ENCODE measurements around the gene SMC6. TPM values are rescaled to one million over a fixed set of nuclear protein-coding genes. Genes with fewer than 3 reads are reported as not detected.

The SMC6 gene
- total RNA-seq, 1 experiment from 2014 or later, result 44.2 TPM

GRCh38 chr2:17749753-17750438, 3.7 kb downstream of the SMC6 start:
- H3K79me2 ChIP-seq (ENCODE audit: low read length), result peaks cover 66% of the 10 kb centered on the region
- H3K4me3 ChIP-seq (ENCODE audit: low read length), result peak overlapping the region; percentile 4; the same call in 1 of the 2 replicates
- no peak for DNase-seq
- peak overlapping the region; percentile 58 for H3K4me2 ChIP-seq (ENCODE audit: low read depth, low read length, poor library complexity, severe bottlenecking)
- H3K27ac ChIP-seq (ENCODE audit: low read length), result peak overlapping the region; percentile 49
- no peaks in the 10 kb centered on the region for H3K9me2 ChIP-seq (replicated peaks; ENCODE audit: insufficient read depth, low read length)
- H4K20me1 ChIP-seq (ENCODE audit: insufficient read depth, low read depth, low read length), result peaks cover 9% of the 10 kb centered on the region
- H3K9me3 ChIP-seq (ENCODE audit: low read length), result no peaks in the 10 kb centered on the region
- H3K9ac ChIP-seq (ENCODE audit: low read length), result peak overlapping the region; percentile 32; the same call in 1 of the 2 replicates
- peaks cover 11% of the 10 kb centered on the region; the same call in 1 of the 2 replicates for H3K36me3 ChIP-seq (ENCODE audit: insufficient read depth, low read length)
- H3K4me1 ChIP-seq (ENCODE audit: low read length), result peaks cover 33% of the 10 kb centered on the region
- 0 out of 2 replicates have a peak overlapping the region, but pooled peaks have one; percentile 8 for H2AFZ ChIP-seq (ENCODE audit: low read length)
- H3K27me3 ChIP-seq (ENCODE audit: low read length), result no peaks in the 10 kb centered on the region

- no peak overlapping the region for H3K4me2 ChIP-seq (ENCODE audit: low read depth, low read length, poor library complexity, severe bottlenecking)
- H2AFZ ChIP-seq (ENCODE audit: low read length), result no peak overlapping the region
- H3K27ac ChIP-seq (ENCODE audit: low read length), result no peak overlapping the region
- no peaks in the 10 kb centered on the region for H3K9me3 ChIP-seq (ENCODE audit: low read length)
- H3K4me1 ChIP-seq (ENCODE audit: low read length), result peaks cover 31% of the 10 kb centered on the region
- H4K20me1 ChIP-seq (ENCODE audit: insufficient read depth, low read depth, low read length), result no peaks in the 10 kb centered on the region
- peaks cover 55% of the 10 kb centered on the region for H3K79me2 ChIP-seq (ENCODE audit: low read length)
- H3K9me2 ChIP-seq (replicated peaks; ENCODE audit: insufficient read depth, low read length), result no peaks in the 10 kb centered on the region
- H3K27me3 ChIP-seq (ENCODE audit: low read length), result no peaks in the 10 kb centered on the region
- DNase-seq, result no peak
- no peak overlapping the region for H3K4me3 ChIP-seq (ENCODE audit: low read length)
- H3K36me3 ChIP-seq (ENCODE audit: insufficient read depth, low read length), result peaks cover 6% of the 10 kb centered on the region; the same call in 1 of the 2 replicates
- no peak overlapping the region for H3K9ac ChIP-seq (ENCODE audit: low read length)
Observed at GRCh38 chr2:17748745-17749144, 4.9 kb downstream of the SMC6 start.

DNA sequence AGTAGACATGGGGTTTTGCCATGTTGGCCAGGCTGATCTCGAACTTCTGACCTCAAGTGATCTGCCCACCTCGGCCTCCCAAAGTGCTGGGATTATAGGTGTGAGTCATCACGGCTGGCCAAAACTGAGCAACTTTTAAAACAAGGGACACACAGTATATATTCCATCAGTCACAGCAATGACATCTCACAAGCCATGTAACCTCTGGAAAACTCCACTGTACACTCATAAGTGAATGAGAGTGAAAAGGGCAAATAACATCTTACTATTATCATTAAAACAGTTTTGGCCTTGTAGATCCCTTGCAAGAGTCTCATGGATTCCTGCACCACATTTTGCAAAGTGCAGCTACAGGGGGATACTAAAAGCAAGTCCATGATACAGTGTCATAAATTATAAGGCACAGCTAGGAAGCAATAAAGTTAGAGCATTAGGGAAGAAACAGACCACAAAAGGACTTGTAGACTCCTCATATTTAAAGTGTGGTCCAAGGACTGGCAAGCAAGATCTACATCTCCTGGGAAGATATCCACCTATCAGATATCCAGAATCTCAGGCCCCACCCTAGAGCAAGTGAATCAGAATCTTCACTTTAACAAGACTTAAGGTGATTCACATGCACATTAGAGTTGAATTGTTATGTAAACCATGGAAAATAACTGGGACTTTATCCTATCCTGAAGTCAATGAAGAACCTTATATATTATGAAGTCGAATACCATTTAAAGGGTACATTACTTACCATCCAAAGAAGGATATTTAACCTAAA, 5.7 kb downstream of the SMC6 start:
- DNase-seq, result no peak
- H2AFZ ChIP-seq (ENCODE audit: low read length), result no peak overlapping the region
- H3K4me3 ChIP-seq (ENCODE audit: low read length), result no peak overlapping the region
- no peaks in the 10 kb centered on the region for H3K27me3 ChIP-seq (ENCODE audit: low read length)
- peaks cover 52% of the 10 kb centered on the region for H3K79me2 ChIP-seq (ENCODE audit: low read length)
- peaks cover 6% of the 10 kb centered on the region; the same call in 1 of the 2 replicates for H3K36me3 ChIP-seq (ENCODE audit: insufficient read depth, low read length)
- H3K4me2 ChIP-seq (ENCODE audit: low read depth, low read length, poor library complexity, severe bottlenecking), result no peak overlapping the region
- H3K27ac ChIP-seq (ENCODE audit: low read length), result no peak overlapping the region
- H3K4me1 ChIP-seq (ENCODE audit: low read length), result peaks cover 31% of the 10 kb centered on the region
- H3K9ac ChIP-seq (ENCODE audit: low read length), result no peak overlapping the region
- no peaks in the 10 kb centered on the region for H3K9me2 ChIP-seq (replicated peaks; ENCODE audit: insufficient read depth, low read length)
- no peaks in the 10 kb centered on the region for H3K9me3 ChIP-seq (ENCODE audit: low read length)
- H4K20me1 ChIP-seq (ENCODE audit: insufficient read depth, low read depth, low read length), result no peaks in the 10 kb centered on the region

- H3K4me3 ChIP-seq (ENCODE audit: low read length), result no peak overlapping the region
- H4K20me1 ChIP-seq (ENCODE audit: insufficient read depth, low read depth, low read length), result no peaks in the 10 kb centered on the region
- peaks cover 29% of the 10 kb centered on the region; the same call in 1 of the 2 replicates for H3K36me3 ChIP-seq (ENCODE audit: insufficient read depth, low read length)
- no peak overlapping the region for H2AFZ ChIP-seq (ENCODE audit: low read length)
- no peak overlapping the region for H3K27ac ChIP-seq (ENCODE audit: low read length)
- H3K4me1 ChIP-seq (ENCODE audit: low read length), result no peaks in the 10 kb centered on the region
- H3K79me2 ChIP-seq (ENCODE audit: low read length), result peaks cover 2% of the 10 kb centered on the region; the same call in 1 of the 2 replicates
- DNase-seq, result no peak
- no peaks in the 10 kb centered on the region for H3K27me3 ChIP-seq (ENCODE audit: low read length)
- H3K9me2 ChIP-seq (replicated peaks; ENCODE audit: insufficient read depth, low read length), result no peaks in the 10 kb centered on the region
- H3K9ac ChIP-seq (ENCODE audit: low read length), result no peak overlapping the region
- no peaks in the 10 kb centered on the region for H3K9me3 ChIP-seq (ENCODE audit: low read length)
- H3K4me2 ChIP-seq (ENCODE audit: low read depth, low read length, poor library complexity, severe bottlenecking), result no peak overlapping the region
Observed at GRCh38 chr2:17740203-17740602, 13.4 kb downstream of the SMC6 start.

DNA sequence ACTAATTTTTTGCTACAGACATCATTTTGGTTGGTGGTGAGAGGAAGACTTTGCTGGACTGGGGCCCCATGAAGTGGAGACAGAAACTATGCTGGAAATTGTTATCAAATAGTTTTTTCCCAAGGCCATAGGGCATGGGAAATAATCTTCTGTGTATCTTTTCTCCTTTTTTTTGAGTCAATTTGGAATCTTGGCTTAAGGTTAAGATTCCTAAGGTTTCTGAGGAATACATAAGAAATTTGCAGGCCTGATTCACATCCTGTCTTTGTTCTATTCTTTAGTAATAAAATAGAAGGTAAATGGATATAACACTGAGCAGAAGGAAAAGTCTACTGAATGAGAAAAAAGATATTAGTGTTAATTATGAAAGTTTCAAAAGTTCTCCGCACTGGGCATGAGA, 16.6 kb downstream of the SMC6 start:
- Histone ChIP-seq H3K4me1 (ENCODE audit: low read length) (peaks cover 16% of the 10 kb centered on the region), H3K9me2 (replicated peaks; ENCODE audit: insufficient read depth, low read length) (no peaks in the 10 kb centered on the region), H2AFZ (ENCODE audit: low read length) (no peak overlapping the region), H3K4me2 (ENCODE audit: low read depth, low read length, poor library complexity, severe bottlenecking) (no peak overlapping the region), H4K20me1 (ENCODE audit: insufficient read depth, low read depth, low read length) (no peaks in the 10 kb centered on the region), H3K4me3 (ENCODE audit: low read length) (no peak overlapping the region), H3K9me3 (ENCODE audit: low read length) (no peaks in the 10 kb centered on the region), H3K27me3 (ENCODE audit: low read length) (no peaks in the 10 kb centered on the region), H3K9ac (ENCODE audit: low read length) (no peak overlapping the region), H3K27ac (ENCODE audit: low read length) (no peak overlapping the region), H3K79me2 (ENCODE audit: low read length) (0 out of 2 replicates have a peak, but pooled peaks cover 2% of the 10 kb centered on the region), H3K36me3 (ENCODE audit: insufficient read depth, low read length) (peaks cover 33% of the 10 kb centered on the region; the same call in 1 of the 2 replicates)
- no peak for DNase-seq

DNA sequence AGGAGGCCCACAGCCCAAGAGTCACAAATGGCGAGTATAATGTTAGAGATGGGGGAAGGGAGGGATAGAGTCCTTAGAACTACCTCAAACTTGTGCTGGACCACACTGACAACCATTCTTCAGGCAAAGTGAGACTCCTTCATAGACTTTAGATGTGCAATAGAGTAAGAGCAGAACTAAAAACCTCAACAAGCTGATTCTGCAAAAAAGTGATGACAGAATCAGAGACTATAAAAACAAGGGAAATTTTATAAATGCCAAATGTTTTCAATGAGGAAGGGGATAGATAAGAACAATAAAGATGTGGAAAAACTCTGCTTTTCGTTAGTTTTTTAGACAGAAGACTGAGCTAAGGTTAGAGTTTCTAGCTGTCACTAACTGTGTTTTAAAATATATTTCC, 17.7 kb downstream of the SMC6 start:
- peaks cover 16% of the 10 kb centered on the region for H3K4me1 ChIP-seq (ENCODE audit: low read length)
- H4K20me1 ChIP-seq (ENCODE audit: insufficient read depth, low read depth, low read length), result no peaks in the 10 kb centered on the region
- DNase-seq, result no peak
- no peak overlapping the region for H3K4me3 ChIP-seq (ENCODE audit: low read length)
- no peaks in the 10 kb centered on the region for H3K9me3 ChIP-seq (ENCODE audit: low read length)
- no peak overlapping the region for H3K27ac ChIP-seq (ENCODE audit: low read length)
- 0 out of 2 replicates have a peak, but pooled peaks cover 2% of the 10 kb centered on the region for H3K79me2 ChIP-seq (ENCODE audit: low read length)
- no peak overlapping the region for H3K9ac ChIP-seq (ENCODE audit: low read length)
- H3K36me3 ChIP-seq (ENCODE audit: insufficient read depth, low read length), result peaks cover 39% of the 10 kb centered on the region; the same call in 1 of the 2 replicates
- no peaks in the 10 kb centered on the region for H3K9me2 ChIP-seq (replicated peaks; ENCODE audit: insufficient read depth, low read length)
- no peak overlapping the region for H2AFZ ChIP-seq (ENCODE audit: low read length)
- no peaks in the 10 kb centered on the region for H3K27me3 ChIP-seq (ENCODE audit: low read length)
- no peak overlapping the region for H3K4me2 ChIP-seq (ENCODE audit: low read depth, low read length, poor library complexity, severe bottlenecking)

DNA sequence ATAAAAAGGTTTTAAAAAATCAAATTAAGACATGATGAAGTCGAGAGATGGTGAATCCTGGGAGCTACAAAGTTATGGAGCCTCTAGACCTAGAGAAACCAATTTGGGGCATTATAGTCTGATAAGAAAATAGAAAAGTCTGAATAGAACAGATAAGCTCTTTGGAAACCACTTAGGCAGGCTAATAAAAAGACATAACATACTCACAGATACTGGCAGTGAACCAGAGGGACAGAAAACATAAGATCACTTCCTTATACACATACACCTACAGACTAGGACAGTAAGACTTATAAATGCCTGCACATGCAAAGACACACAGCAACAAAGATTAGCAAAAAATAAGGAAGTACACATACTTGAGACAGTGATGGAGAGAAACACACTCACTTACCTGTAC, 20.0 kb downstream of the SMC6 start:
- Histone ChIP-seq H3K9ac (ENCODE audit: low read length) (0 out of 2 replicates have a peak overlapping the region, but pooled peaks have one; percentile 3), H4K20me1 (ENCODE audit: insufficient read depth, low read depth, low read length) (no peaks in the 10 kb centered on the region), H2AFZ (ENCODE audit: low read length) (peak overlapping the region; percentile 7; the same call in 1 of the 2 replicates), H3K9me3 (ENCODE audit: low read length) (no peaks in the 10 kb centered on the region), H3K79me2 (ENCODE audit: low read length) (no peaks in the 10 kb centered on the region), H3K27ac (ENCODE audit: low read length) (peak overlapping the region; percentile 59), H3K4me2 (ENCODE audit: low read depth, low read length, poor library complexity, severe bottlenecking) (peak overlapping the region; percentile 4), H3K36me3 (ENCODE audit: insufficient read depth, low read length) (peaks cover 48% of the 10 kb centered on the region; the same call in 1 of the 2 replicates), H3K9me2 (replicated peaks; ENCODE audit: insufficient read depth, low read length) (no peaks in the 10 kb centered on the region), H3K27me3 (ENCODE audit: low read length) (no peaks in the 10 kb centered on the region), H3K4me3 (ENCODE audit: low read length) (no peak overlapping the region), H3K4me1 (ENCODE audit: low read length) (peaks cover 16% of the 10 kb centered on the region)
- DNase-seq, result peak; percentile 47

GRCh38 chr2:17729880-17730279, 23.7 kb downstream of the SMC6 start:
- H3K4me3 ChIP-seq (ENCODE audit: low read length), result no peak overlapping the region
- no peaks in the 10 kb centered on the region for H3K9me3 ChIP-seq (ENCODE audit: low read length)
- H2AFZ ChIP-seq (ENCODE audit: low read length), result no peak overlapping the region
- no peaks in the 10 kb centered on the region for H4K20me1 ChIP-seq (ENCODE audit: insufficient read depth, low read depth, low read length)
- H3K36me3 ChIP-seq (ENCODE audit: insufficient read depth, low read length), result peaks cover 35% of the 10 kb centered on the region; the same call in 1 of the 2 replicates
- DNase-seq, result no peak
- H3K27me3 ChIP-seq (ENCODE audit: low read length), result no peaks in the 10 kb centered on the region
- no peak overlapping the region for H3K27ac ChIP-seq (ENCODE audit: low read length)
- no peak overlapping the region for H3K9ac ChIP-seq (ENCODE audit: low read length)
- H3K9me2 ChIP-seq (replicated peaks; ENCODE audit: insufficient read depth, low read length), result no peaks in the 10 kb centered on the region
- no peak overlapping the region for H3K4me2 ChIP-seq (ENCODE audit: low read depth, low read length, poor library complexity, severe bottlenecking)
- no peaks in the 10 kb centered on the region for H3K79me2 ChIP-seq (ENCODE audit: low read length)
- peaks cover 16% of the 10 kb centered on the region for H3K4me1 ChIP-seq (ENCODE audit: low read length)
